ENCODE data around the gene PNPLA7.

Gene PNPLA7

GRCh38 chr9:137479892-137480685, 70.1 kb downstream of the PNPLA7 start:
- H3K9me3 ChIP-seq (ENCODE audit: control insufficient read depth, insufficient read depth, low read depth, low read length), result no peaks in the 10 kb centered on the region
- no peaks in the 10 kb centered on the region for H3K4me1 ChIP-seq (ENCODE audit: control insufficient read depth, insufficient read depth, low read length)
- POLR2A ChIA-PET, result no interaction called here
- H3K27ac ChIP-seq (ENCODE audit: extremely low read depth, low read depth, low read length), result no peak overlapping the region
- TF ChIP-seq HOXA7 (CRISPR knock-in tag; IDR thresholded peaks at IDR 0.05; ENCODE audit: borderline replicate concordance), result no peak
- TF ChIP-seq ZNF19 (tag by site-specific recombination; IDR thresholded peaks at IDR 0.05; ENCODE audit: low read depth), result no peak
- no peak overlapping the region for H3K4me3 ChIP-seq (ENCODE audit: low read depth, low read length)
- CTCF ChIA-PET, result no interaction called here
- no peaks in the 10 kb centered on the region for H3K36me3 ChIP-seq (ENCODE audit: control insufficient read depth in 2 of 2, insufficient read depth in 1 of 2, low read length in 2 of 2)

- no peaks in the 10 kb centered on the region for H3K4me1 ChIP-seq (ENCODE audit: control insufficient read depth, insufficient read depth, low read length)
- TF ChIP-seq ZNF24 (tag by site-specific recombination; IDR thresholded peaks at IDR 0.05) (no peak), ZNF146 (tag by site-specific recombination; IDR thresholded peaks at IDR 0.05) (no peak), PBX3 (CRISPR knock-in tag; IDR thresholded peaks at IDR 0.05) (no peak), RBAK (tag by site-specific recombination; IDR thresholded peaks at IDR 0.05) (no peak), ZNF26 (tag by site-specific recombination; IDR thresholded peaks at IDR 0.05) (no peak), ZFP69B (tag by site-specific recombination; IDR thresholded peaks at IDR 0.05) (no peak), SCRT2 (tag by site-specific recombination; IDR thresholded peaks at IDR 0.05) (no peak), ZNF600 (tag by site-specific recombination; IDR thresholded peaks at IDR 0.05) (no peak), ZNF596 (tag by site-specific recombination; IDR thresholded peaks at IDR 0.05) (no peak), ZNF112 (tag by site-specific recombination; IDR thresholded peaks at IDR 0.05) (no peak), ZNF654 (tag by site-specific recombination; IDR thresholded peaks at IDR 0.05; ENCODE audit: low read depth) (no peak), KLF1 (tag by site-specific recombination; IDR thresholded peaks at IDR 0.05) (no peak), MYNN (tag by site-specific recombination; IDR thresholded peaks at IDR 0.05; ENCODE audit: borderline replicate concordance) (no peak), ZNF148 (tag by site-specific recombination; IDR thresholded peaks at IDR 0.05; ENCODE audit: borderline replicate concordance) (no peak), SCRT1 (tag by site-specific recombination; IDR thresholded peaks at IDR 0.05; ENCODE audit: borderline replicate concordance) (no peak), PRDM6 (tag by site-specific recombination; IDR thresholded peaks at IDR 0.05) (no peak), KLF8 (tag by site-specific recombination; IDR thresholded peaks at IDR 0.05) (no peak), ZNF223 (tag by site-specific recombination; IDR thresholded peaks at IDR 0.05) (no peak), ZNF510 (tag by site-specific recombination; IDR thresholded peaks at IDR 0.05; ENCODE audit: insufficient replicate concordance) (no peak)
- H3K36me3 ChIP-seq (ENCODE audit: control insufficient read depth in 2 of 2, insufficient read depth in 1 of 2, low read length in 2 of 2), result no peaks in the 10 kb centered on the region
- no peak overlapping the region for H3K27ac ChIP-seq (ENCODE audit: extremely low read depth, low read depth, low read length)
- H3K4me3 ChIP-seq (ENCODE audit: low read depth, low read length), result no peak overlapping the region
- CTCF ChIA-PET, result no interaction called here
- POLR2A ChIA-PET, result no interaction called here
- no peaks in the 10 kb centered on the region for H3K9me3 ChIP-seq (ENCODE audit: control insufficient read depth, insufficient read depth, low read depth, low read length)
Measured at GRCh38 chr9:137478962-137479861, 71.0 kb downstream of the PNPLA7 start.

All from HEK293 (cell line).